Ectodermal cell (in vitro differentiated cells): ENCODE measurements around the gene DHX15. TPM values are rescaled to one million over a fixed set of nuclear protein-coding genes. Genes with fewer than 3 reads are reported as not detected.

Experiments
- H3K27ac ChIP-seq: 2 replicates; pipeline ENCODE4 v1.7.0; 2013; ENCODE audit warnings: mild to moderate bottlenecking, low read depth, low read length; ENCODE audit not compliant: insufficient read depth, poor library complexity, severe bottlenecking
- H3K27me3 ChIP-seq: 2 replicates; pipeline ENCODE4 v1.7.0; 2013; ENCODE audit warnings: mild to moderate bottlenecking, low read length; ENCODE audit not compliant: insufficient read depth, control insufficient read depth, poor library complexity, severe bottlenecking
- H3K36me3 ChIP-seq: one replicate; pipeline ENCODE4 v1.7.0; 2013; ENCODE audit warnings: low read length; ENCODE audit not compliant: control insufficient read depth, insufficient read depth
- H3K4me1 ChIP-seq: one replicate; pipeline ENCODE4 v1.7.0; 2013; ENCODE audit warnings: low read length; ENCODE audit not compliant: control insufficient read depth, insufficient read depth
- H3K4me3 ChIP-seq: 2 replicates; pipeline ENCODE4 v1.7.0; 2013; ENCODE audit warnings: low read depth, low read length, control low read depth; ENCODE audit not compliant: insufficient read depth
- H3K9me3 ChIP-seq: 2 replicates; pipeline ENCODE4 v1.7.0; 2013; ENCODE audit warnings: mild to moderate bottlenecking, low read length, moderate library complexity; ENCODE audit not compliant: control insufficient read depth
- WGBS, 2 experiments: methylation state at CpG; one replicate each; pipeline ENCODE4 v1.1.7; 2013; ENCODE audit warnings: missing lambda C conversion rate in 2 of 2; 5-methylcytosine and 5-hydroxymethylcytosine counted together
- polyA plus RNA-seq, 4 experiments: library from polyadenylated mRNA; stranded (reverse); fragments of 50-300 nt; gene quantifications; one replicate each; pipeline ENCODE4 v1.2.3, GENCODE V29; 2013

Gene DHX15
- polyA plus RNA-seq (2013, experiment 1 of 4), result 242 TPM
- polyA plus RNA-seq (2013, experiment 2 of 4), result 243 TPM
- 180 TPM for polyA plus RNA-seq (2013, experiment 3 of 4)
- polyA plus RNA-seq (2013, experiment 4 of 4), result 189 TPM

DNA sequence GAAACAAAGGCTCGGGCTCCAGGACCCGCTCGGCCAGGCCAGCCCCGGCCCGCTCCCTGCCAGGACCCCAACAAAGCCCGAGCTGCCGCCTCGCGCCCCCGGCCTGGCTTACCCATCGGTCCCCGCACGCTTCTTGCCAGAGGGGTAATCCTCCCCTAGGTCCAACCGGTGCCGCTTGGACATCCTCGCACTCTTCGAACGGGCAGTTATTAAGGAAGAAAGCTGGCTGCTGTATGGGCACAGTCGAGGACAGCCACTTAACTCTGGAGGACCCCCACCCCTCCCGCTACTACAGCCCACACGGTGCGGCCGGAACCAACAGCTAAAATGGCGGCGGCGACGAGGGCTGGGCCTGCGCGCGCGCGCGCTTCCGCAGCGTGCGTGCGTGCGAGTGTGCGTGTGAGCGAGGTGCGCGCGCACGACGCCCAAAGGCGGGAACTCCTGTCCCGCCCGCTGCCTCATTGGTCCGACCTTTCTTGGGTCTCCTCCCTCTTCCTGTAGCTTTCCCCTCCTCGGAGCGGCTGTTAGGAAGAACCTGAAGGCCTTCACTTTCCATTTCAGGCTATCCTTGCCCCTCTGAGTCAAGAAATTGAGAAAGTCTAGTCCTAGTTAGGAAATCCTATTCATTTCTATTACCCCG lies at the start of gene DHX15:
Gene DHX15, minus strand, starts transcription at position 344 of the 640 bp plus-strand sequence. Its CDS starts 161 bp downstream, at position 183.
- Histone ChIP-seq H3K27ac (peak within 1 kb of the TSS; percentile 94), H3K4me1 (no peaks in the 10 kb centered on the region), H3K27me3 (no peaks in the 10 kb centered on the region), H3K9me3 (no peaks in the 10 kb centered on the region), H3K36me3 (peaks cover 3% of the 10 kb centered on the region), H3K4me3 (peak within 1 kb of the TSS; percentile 90)
- WGBS, 2 experiments, result 0 to 1% methylated on average over 52 of the region's 52 CpGs

DNA sequence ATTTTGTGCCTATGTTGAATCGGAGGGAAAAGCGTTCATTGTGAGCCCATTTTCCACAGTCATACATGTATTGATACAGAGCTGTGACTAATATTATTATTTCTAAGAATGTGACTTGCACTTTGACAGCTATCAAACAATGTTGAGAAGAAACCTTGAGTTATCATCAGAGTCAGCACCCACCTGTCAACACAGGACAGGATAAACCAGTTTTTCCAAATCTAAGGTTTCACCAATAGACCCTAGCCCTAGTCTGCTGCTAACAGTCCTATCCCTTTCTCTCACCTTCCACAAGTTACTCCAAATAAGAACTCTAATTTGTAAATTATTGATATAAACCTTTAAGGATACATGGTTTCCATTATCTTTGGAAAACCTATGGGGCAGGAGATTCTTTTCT lies 47.7 kb upstream of the DHX15 start:
- H3K27ac ChIP-seq, result no peak overlapping the region
- WGBS, 2 experiments, result 96% methylated on average over 2 of the region's 2 CpGs; no CpG with 5 or more reads in 1 of the 2 experiments
- H3K4me3 ChIP-seq, result no peak overlapping the region
- no peaks in the 10 kb centered on the region for H3K27me3 ChIP-seq
- H3K36me3 ChIP-seq, result no peaks in the 10 kb centered on the region
- H3K9me3 ChIP-seq, result no peaks in the 10 kb centered on the region
- no peaks in the 10 kb centered on the region for H3K4me1 ChIP-seq

DNA sequence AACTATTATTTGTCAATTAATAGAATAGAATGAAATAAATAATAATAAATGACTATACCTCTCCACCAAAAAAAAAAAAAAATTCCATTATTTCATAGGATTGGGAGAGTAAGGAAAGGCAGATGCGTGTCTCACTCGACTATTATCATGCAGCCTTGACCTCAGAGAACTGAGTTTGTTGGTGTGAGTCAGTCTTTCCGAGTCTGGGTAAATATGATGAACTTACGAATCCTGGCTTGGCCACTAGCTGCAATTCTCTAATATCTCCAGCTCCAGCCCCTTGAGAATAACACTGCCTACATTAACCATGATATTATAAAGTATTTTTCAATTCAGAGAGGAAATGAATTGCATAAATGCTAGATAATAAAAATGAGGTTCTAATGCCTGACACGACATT lies 46.6 kb upstream of the DHX15 start:
- 88 to 96% methylated on average over 5 of the region's 5 CpGs for WGBS, 2 experiments
- Histone ChIP-seq H3K36me3 (no peaks in the 10 kb centered on the region), H3K27me3 (no peaks in the 10 kb centered on the region), H3K9me3 (no peaks in the 10 kb centered on the region), H3K4me3 (no peak overlapping the region), H3K27ac (no peak overlapping the region), H3K4me1 (no peaks in the 10 kb centered on the region)

DNA sequence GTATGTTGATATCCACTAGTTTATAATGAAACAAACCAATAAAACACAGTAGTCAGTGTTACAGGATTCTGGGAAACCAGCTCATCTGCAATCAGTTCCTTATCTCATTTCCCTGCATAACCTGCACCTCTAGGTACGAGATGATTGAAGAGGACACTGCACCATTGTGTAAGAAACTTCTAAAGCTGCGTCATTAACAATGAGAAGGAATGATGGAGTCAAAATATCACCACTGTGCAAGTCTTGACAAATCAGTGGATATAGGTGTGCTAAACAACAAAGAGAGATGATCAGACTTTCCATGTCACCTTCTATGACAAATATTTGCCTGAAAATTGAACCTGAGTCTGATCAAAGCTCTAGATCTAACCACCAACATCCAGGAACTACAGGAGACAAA lies 40.7 kb upstream of the DHX15 start:
- Histone ChIP-seq H3K4me3 (no peak overlapping the region), H3K27ac (no peak overlapping the region), H3K27me3 (no peaks in the 10 kb centered on the region), H3K4me1 (no peaks in the 10 kb centered on the region), H3K9me3 (no peaks in the 10 kb centered on the region), H3K36me3 (no peaks in the 10 kb centered on the region)
- WGBS, 2 experiments, result 79 to 85% methylated on average over 2 of the region's 2 CpGs

DNA sequence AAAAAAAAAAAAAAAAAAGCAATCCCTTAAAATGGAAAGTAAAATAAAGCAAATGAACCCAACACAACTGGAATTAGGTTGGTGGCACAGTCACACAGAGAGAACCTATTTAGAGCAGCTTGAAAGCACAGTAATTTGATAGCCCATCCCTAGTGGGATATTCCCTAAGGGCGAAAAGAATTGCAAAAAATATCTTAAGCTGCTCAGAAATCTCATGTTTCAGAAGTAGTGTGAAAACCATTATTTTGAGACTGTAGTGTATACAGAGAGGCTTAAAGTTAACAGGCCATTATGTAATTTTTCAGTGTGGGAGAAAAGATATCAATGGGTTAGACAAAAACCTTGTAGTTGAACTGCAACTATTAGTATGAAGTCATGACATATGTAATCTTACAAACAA lies 40.0 kb upstream of the DHX15 start:
- Histone ChIP-seq H3K9me3 (no peaks in the 10 kb centered on the region), H3K4me3 (no peak overlapping the region), H3K27me3 (no peaks in the 10 kb centered on the region), H3K27ac (no peak overlapping the region), H3K4me1 (no peaks in the 10 kb centered on the region), H3K36me3 (no peaks in the 10 kb centered on the region)
- 51 to 63% methylated on average over 1 of the region's 1 CpG for WGBS, 2 experiments

DNA sequence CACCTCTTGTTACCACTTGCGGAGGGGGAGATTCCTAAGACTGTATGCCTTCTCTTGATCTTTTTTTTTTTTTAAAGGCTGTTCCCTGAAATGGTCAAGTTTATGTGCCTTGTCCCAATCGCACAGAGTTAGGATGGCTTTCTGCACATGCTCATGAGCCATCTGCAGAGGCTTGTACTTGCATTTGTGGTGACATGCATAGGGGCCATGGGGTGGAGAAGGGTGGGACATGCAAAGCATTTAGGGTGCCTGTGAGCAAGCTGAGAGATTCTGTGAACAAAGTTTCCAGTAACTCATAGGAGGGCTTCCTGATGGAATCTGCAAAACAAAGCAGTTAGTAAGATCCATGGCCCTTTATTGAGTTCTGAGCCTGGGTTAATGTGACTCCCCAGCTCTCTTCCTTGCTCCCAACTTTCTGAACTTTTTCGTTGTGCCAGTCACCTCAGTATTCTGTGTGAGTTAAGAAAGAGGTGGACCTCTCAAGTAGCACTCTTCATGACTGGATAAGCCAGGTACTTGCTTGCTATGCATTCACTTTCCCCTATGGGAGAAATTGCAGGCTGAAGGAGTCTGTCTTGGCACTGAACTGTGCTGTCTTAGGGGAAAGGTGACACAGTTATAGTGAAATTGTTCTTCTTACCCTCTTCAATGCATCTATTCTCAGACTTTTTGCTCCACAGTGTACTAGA lies 37.9 kb upstream of the DHX15 start:
- Histone ChIP-seq H3K9me3 (no peaks in the 10 kb centered on the region), H3K4me3 (no peak overlapping the region), H3K36me3 (no peaks in the 10 kb centered on the region), H3K27ac (no peak overlapping the region), H3K4me1 (no peaks in the 10 kb centered on the region), H3K27me3 (no peaks in the 10 kb centered on the region)
- WGBS, 2 experiments, result 79 to 83% methylated on average over 3 of the region's 3 CpGs

DNA sequence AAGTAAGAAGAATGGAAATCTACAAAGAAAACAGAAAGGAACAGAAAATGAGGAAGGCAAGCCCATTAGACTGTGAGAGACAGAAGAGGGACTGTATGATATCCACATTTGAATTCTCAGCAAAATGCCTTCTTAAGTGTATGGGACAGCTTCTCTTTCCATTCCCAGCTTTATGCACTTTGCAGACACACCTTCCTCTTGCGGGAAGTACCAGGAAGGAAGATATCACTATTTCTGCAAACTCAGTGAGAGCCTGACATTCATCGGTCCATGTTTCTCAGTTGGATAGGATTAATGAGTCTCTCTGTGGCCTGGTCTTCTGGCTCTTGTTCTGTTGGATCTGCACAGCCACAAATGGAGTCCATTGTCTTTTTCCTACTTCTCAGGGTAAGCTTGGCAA lies 31.6 kb upstream of the DHX15 start:
- WGBS, 2 experiments, result 95% methylated on average over 2 of the region's 2 CpGs
- Histone ChIP-seq H3K27ac (no peak overlapping the region), H3K27me3 (no peaks in the 10 kb centered on the region), H3K36me3 (no peaks in the 10 kb centered on the region), H3K4me3 (no peak overlapping the region), H3K9me3 (no peaks in the 10 kb centered on the region), H3K4me1 (no peaks in the 10 kb centered on the region)

DNA sequence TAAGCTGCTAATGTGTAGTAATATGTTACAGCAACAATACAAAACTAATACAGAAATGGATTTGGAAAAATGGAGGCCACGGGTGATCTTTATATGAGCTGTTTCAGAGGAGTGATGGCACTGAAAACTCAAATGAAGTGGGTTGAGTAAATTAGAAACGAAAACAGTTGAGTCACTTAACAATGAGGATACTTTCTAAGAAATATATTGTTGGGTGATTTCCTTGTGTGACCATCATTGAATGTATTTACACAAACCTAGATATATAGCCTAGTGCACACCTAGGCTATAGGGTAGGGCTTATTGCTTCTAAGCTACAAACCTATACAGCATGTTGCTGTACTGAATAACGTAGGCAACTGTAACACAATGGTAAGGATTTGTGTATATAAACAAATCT lies 30.5 kb upstream of the DHX15 start:
- H3K27me3 ChIP-seq, result no peaks in the 10 kb centered on the region
- no peaks in the 10 kb centered on the region for H3K4me1 ChIP-seq
- H3K27ac ChIP-seq, result no peak overlapping the region
- WGBS, 2 experiments, result 90 to 100% methylated on average over 2 of the region's 3 CpGs
- no peaks in the 10 kb centered on the region for H3K9me3 ChIP-seq
- no peaks in the 10 kb centered on the region for H3K36me3 ChIP-seq
- H3K4me3 ChIP-seq, result no peak overlapping the region

DNA sequence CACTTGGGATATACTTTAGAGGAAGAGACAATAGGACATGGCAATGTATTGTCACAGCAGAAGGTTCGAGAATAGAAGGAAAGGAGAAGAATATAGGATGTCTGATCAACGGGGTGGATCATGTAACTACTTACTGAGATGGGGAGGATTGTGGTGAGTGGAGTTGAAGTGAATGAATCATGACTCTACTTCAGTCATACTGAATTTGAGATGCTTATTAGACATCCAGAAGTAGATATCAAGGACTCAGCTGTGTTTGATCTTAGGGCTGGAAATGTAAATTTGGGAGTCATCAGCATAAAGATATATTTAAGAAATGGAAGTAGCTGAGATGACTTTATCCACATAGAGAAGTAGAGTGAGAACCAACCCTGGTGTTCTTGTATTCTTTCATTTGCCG lies 29.1 kb upstream of the DHX15 start:
- no peak overlapping the region for H3K27ac ChIP-seq
- no peaks in the 10 kb centered on the region for H3K9me3 ChIP-seq
- no peak overlapping the region for H3K4me3 ChIP-seq
- WGBS, 2 experiments, result 90 to 93% methylated on average over 3 of the region's 3 CpGs
- no peaks in the 10 kb centered on the region for H3K36me3 ChIP-seq
- H3K27me3 ChIP-seq, result no peaks in the 10 kb centered on the region
- no peaks in the 10 kb centered on the region for H3K4me1 ChIP-seq

DNA sequence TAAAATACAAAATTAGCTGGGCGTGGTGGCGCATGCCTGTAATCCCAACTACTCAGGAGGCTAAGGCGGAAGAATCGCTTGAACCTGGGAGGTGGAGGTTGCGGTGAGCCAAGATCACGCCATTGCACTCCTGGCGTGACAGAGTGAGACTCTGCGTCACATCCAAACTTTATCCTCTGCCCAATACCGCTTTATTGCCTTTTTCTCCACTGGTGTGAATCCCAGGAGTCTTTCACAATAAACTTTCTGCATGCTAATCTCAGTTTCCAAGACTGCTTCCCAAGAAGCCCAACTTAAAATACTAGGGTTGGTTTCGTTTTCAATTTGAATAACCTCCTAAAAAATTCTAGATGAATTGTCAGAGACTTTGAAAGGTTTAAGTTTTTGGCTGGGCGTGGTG lies 27.2 kb upstream of the DHX15 start:
- H3K9me3 ChIP-seq, result no peaks in the 10 kb centered on the region
- H3K36me3 ChIP-seq, result no peaks in the 10 kb centered on the region
- H3K27ac ChIP-seq, result no peak overlapping the region
- 85% methylated on average over 11 of the region's 11 CpGs for whole genome bisulfite sequencing, 2 experiments
- no peaks in the 10 kb centered on the region for H3K4me1 ChIP-seq
- no peaks in the 10 kb centered on the region for H3K27me3 ChIP-seq
- no peak overlapping the region for H3K4me3 ChIP-seq
